PC-9 (cell line): ENCODE results near the gene RRAGA. TPM values are rescaled to one million over a fixed set of nuclear protein-coding genes. Genes with fewer than 3 reads are reported as not detected.
"Not testable (repeated sequence)": the region's sequence is repeated elsewhere in the genome, so short reads cannot be mapped to it uniquely, and the experiment has no call there.

Source experiments
- BruUV-seq: library from RNA; stranded (reverse); fragments of 400-500 nt; replicated peaks from 2 replicates; lab custom pipeline; 2021; lab: Mats Ljungman, UMichigan
- CTCF ChIA-PET: fragments of 300-600 bp; sonication (Branson Sonifier 250); formaldehyde crosslinking; loops from one replicate; lab custom pipeline; 2022; ENCODE audit warnings: antibody characterized with exemption; lab: Charles Lee
- POLR2A ChIA-PET: fragments of 300-600 bp; sonication (Branson Sonifier 250); formaldehyde crosslinking; loops from one replicate; lab custom pipeline; 2022; ENCODE audit warnings: antibody characterized with exemption; ENCODE audit not compliant: unreplicated experiment; lab: Charles Lee
- DNase-seq, 2 experiments: peaks; one replicate each; pipeline versions ENCODE4 v3.0.0 to v3.0.0-alpha.2; 2015 to 2022; ENCODE audit warnings: mixed read lengths in 1 of 2
- H2AFZ ChIP-seq: fragments of 200-600 bp; sonication (generic); 2 replicates; pipeline ENCODE4 v1.8.1; 2017; ENCODE audit warnings: antibody characterized with exemption
- H3F3A ChIP-seq: fragments of 200-600 bp; sonication (generic); 2 replicates; pipeline ENCODE4 v1.8.1; 2017; ENCODE audit warnings: antibody characterized with exemption, mild to moderate bottlenecking, low read depth; ENCODE audit not compliant: insufficient read depth
- H3K27ac ChIP-seq: fragments of 200-600 bp; sonication (generic); 2 replicates; pipeline ENCODE4 v1.6.1; 2016; ENCODE audit warnings: mixed run types
- H3K27me3 ChIP-seq: fragments of 200-600 bp; sonication (generic); 2 replicates; pipeline ENCODE4 v1.6.1; 2016; ENCODE audit warnings: low read depth, mixed run types; ENCODE audit not compliant: insufficient read depth
- H3K36me3 ChIP-seq: fragments of 200-600 bp; sonication (generic); 2 replicates; pipeline ENCODE4 v1.6.1; 2016; ENCODE audit warnings: low read depth, mixed run types
- H3K4me1 ChIP-seq: fragments of 200-600 bp; sonication (generic); replicated peaks from 2 replicates; pipeline ENCODE4 v1.6.1; 2016; ENCODE audit warnings: mixed run types; ENCODE audit not compliant: insufficient read depth
- H3K4me2 ChIP-seq: fragments of 200-600 bp; sonication (generic); 2 replicates; pipeline ENCODE4 v1.6.1; 2017; ENCODE audit warnings: mixed run types
- H3K4me3 ChIP-seq: fragments of 200-600 bp; sonication (generic); 2 replicates; pipeline ENCODE4 v1.6.1; 2016; ENCODE audit warnings: mixed run types
- H3K79me2 ChIP-seq: fragments of 200-600 bp; sonication (generic); 2 replicates; pipeline ENCODE4 v1.6.1; 2017; ENCODE audit warnings: low read depth, mixed run types
- H3K9me2 ChIP-seq: fragments of 200-600 bp; sonication (generic); 2 replicates; pipeline ENCODE4 v1.8.1; 2017; ENCODE audit warnings: mild to moderate bottlenecking; ENCODE audit not compliant: insufficient read depth
- H3K9me3 ChIP-seq: fragments of 200-600 bp; sonication (generic); 2 replicates; pipeline ENCODE4 v1.8.1; 2016; ENCODE audit warnings: low read depth; ENCODE audit not compliant: insufficient read depth
- H4K20me1 ChIP-seq: fragments of 200-600 bp; sonication (generic); 2 replicates; pipeline ENCODE4 v1.8.1; 2017; ENCODE audit not compliant: insufficient read depth
- EZH2 ChIP-seq: fragments of 200-600 bp; sonication (generic); IDR thresholded peaks from 2 replicates; pipeline ENCODE4 v1.8.0; 2017; ENCODE audit warnings: antibody characterized with exemption, low read depth
- intact Hi-C: fragments of 100-400 bp; cut with micrococcal nuclease; formaldehyde crosslinking; loops from one replicate; pipeline ENCODE4 v1.10.0; 2022; ENCODE audit not compliant: unreplicated experiment
- total RNA-seq: library from RNA; stranded (reverse); gene quantifications from 2 replicates; pipeline ENCODE4 v1.2.3, GENCODE V29; 2021
- TF ChIP-seq, protein P1 (sequence below): fragments of 200-600 bp; sonication (generic); conservative IDR thresholded peaks from 2 replicates; pipeline ENCODE4 v1.6.1; 2017; ENCODE audit warnings: mixed run types, antibody characterized with exemption, mild to moderate bottlenecking, moderate library complexity

RRAGA gene
- total RNA-seq, 1 experiment from 2014 or later = 30.1 TPM

DNA sequence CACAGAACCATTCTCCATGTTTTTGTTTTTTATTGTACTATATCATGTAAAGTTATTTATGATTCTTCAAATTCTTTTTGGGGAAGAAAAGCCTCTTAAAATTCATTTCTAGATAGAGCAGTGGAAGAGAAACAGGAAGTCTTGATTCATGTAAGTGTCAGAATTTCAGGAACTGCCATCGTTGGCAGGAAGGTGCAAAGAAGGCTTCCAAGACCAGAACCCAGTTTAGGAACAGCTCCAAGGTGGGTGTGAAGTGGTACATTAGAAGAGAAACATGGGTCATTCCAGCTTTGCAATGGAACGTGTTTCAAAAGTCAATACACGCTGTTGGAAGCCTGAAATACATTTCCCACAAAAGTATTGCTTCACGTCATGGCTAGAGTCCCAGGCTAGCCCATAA lies 31.0 kb upstream of the RRAGA start:
- Histone ChIP-seq H3K36me3 (no peaks in the 10 kb centered on the region), H3K9me2 (no peaks in the 10 kb centered on the region), H3K4me2 (no peak overlapping the region), H3K4me1 (no peaks in the 10 kb centered on the region), H4K20me1 (no peaks in the 10 kb centered on the region), H2AFZ (no peak overlapping the region), H3K4me3 (no peak overlapping the region), H3F3A (no peaks in the 10 kb centered on the region), H3K27me3 (no peaks in the 10 kb centered on the region), H3K79me2 (no peaks in the 10 kb centered on the region), H3K27ac (no peak overlapping the region), H3K9me3 (no peaks in the 10 kb centered on the region)
- intact Hi-C loops = no loop called here
- no TSS peak for BruUV-seq
- no peak for DNase-seq
- CTCF ChIA-PET = no interaction called here
- POLR2A ChIA-PET = no interaction called here
- TF ChIP-seq EZH2 = no peak
- TF ChIP-seq, protein P1, sequence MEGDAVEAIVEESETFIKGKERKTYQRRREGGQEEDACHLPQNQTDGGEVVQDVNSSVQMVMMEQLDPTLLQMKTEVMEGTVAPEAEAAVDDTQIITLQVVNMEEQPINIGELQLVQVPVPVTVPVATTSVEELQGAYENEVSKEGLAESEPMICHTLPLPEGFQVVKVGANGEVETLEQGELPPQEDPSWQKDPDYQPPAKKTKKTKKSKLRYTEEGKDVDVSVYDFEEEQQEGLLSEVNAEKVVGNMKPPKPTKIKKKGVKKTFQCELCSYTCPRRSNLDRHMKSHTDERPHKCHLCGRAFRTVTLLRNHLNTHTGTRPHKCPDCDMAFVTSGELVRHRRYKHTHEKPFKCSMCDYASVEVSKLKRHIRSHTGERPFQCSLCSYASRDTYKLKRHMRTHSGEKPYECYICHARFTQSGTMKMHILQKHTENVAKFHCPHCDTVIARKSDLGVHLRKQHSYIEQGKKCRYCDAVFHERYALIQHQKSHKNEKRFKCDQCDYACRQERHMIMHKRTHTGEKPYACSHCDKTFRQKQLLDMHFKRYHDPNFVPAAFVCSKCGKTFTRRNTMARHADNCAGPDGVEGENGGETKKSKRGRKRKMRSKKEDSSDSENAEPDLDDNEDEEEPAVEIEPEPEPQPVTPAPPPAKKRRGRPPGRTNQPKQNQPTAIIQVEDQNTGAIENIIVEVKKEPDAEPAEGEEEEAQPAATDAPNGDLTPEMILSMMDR = no peak

DNA sequence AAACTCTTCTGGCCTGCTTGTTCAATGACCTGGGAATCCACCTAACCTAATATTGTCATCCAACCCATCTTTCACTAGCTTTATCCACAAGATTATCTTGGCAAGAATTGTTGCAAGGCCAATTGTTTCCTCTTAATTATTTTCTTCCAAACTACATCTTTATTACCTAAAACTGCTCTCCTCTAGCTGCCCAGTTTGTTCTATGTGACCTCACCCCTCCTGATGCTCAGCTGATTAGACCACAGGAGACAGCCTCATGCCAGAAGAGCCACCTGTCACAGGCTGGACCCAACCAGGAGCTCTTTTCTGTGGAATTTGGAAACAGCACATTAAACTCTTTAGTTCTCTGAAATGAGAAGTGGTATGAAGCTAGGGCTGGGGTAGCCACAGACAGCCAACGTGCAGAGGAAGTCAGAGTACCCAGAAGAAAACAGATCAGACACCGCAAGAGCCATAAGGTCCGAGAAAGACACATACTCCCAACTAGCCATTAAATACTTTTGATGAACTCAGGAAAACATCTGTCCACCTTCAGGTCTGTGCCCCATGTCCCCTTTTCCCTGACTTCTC lies 28.3 kb upstream of the RRAGA start:
- ChIA-PET POLR2A (no interaction called here), CTCF (no interaction called here)
- Histone ChIP-seq H3K4me1 (no peaks in the 10 kb centered on the region), H3K9me2 (no peaks in the 10 kb centered on the region), H3K4me2 (no peak overlapping the region), H3K4me3 (no peak overlapping the region), H3K27me3 (no peaks in the 10 kb centered on the region), H3K27ac (no peak overlapping the region), H3F3A (no peaks in the 10 kb centered on the region), H2AFZ (no peak overlapping the region), H4K20me1 (no peaks in the 10 kb centered on the region), H3K9me3 (no peaks in the 10 kb centered on the region), H3K79me2 (no peaks in the 10 kb centered on the region), H3K36me3 (no peaks in the 10 kb centered on the region)
- DNase-seq = no peak
- no TSS peak for BruUV-seq
- TF ChIP-seq, protein P1 = no peak
- no peak for TF ChIP-seq EZH2
- intact Hi-C loops = no loop called here

DNA sequence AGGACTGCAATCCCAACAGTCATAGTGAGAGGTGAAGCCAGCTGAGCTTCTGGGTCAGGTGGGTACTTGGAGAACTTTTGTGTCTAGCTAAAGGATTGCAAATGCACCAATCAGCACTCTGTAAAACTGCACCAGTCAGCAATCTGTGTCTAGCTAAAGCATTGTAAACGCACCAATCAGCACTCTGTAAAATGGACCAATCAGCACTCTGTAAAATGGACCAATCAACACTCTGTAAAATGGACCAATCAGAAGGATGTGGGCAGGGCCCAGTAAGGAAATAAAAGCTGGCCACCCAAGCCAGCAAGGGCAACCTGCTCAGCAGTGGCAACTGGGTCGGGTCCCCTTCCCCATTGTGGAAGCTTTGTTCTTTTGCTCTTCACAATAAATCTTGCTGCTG lies 27.6 kb upstream of the RRAGA start:
- H3F3A ChIP-seq, H3K9me3 ChIP-seq, POLR2A ChIA-PET, H3K9me2 ChIP-seq, BruUV-seq, CTCF ChIA-PET, H2AFZ ChIP-seq, H3K79me2 ChIP-seq, H3K36me3 ChIP-seq, H3K4me1 ChIP-seq, H3K4me3 ChIP-seq, intact Hi-C loops, H3K27me3 ChIP-seq, DNase-seq, H4K20me1 ChIP-seq, H3K27ac ChIP-seq, H3K4me2 ChIP-seq: not testable (repeated sequence)

DNA sequence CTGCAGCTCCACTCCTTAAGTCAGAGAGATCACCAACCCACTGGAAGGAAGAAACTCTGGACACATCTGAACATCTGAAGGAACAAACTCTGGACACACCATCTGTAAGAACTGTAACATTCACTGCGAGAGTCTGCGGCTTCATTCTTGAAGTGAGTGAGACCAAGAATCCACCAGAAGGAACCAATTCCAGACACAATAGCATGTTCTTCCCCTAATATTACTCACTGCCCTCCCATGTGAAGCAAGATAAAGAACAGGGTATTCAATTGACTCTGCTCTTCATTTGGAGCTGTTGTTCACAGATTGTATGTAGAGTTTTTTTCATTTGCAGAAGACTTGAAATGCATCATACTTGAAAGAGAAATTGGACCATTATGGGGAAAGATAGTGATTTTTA lies 27.0 kb upstream of the RRAGA start:
- H3K4me1 ChIP-seq = no peaks in the 10 kb centered on the region
- no peaks in the 10 kb centered on the region for H4K20me1 ChIP-seq
- ChIA-PET POLR2A (no interaction called here), CTCF (no interaction called here)
- no peaks in the 10 kb centered on the region for H3K36me3 ChIP-seq
- H3K9me3 ChIP-seq = no peaks in the 10 kb centered on the region
- no TSS peak for BruUV-seq
- H3K27ac ChIP-seq = no peak overlapping the region
- H3K4me3 ChIP-seq = no peak overlapping the region
- no peak overlapping the region for H2AFZ ChIP-seq
- no peaks in the 10 kb centered on the region for H3K27me3 ChIP-seq
- no peak overlapping the region for H3K4me2 ChIP-seq
- no peak for TF ChIP-seq EZH2
- TF ChIP-seq, protein P1 = no peak
- H3K79me2 ChIP-seq = no peaks in the 10 kb centered on the region
- no peaks in the 10 kb centered on the region for H3F3A ChIP-seq
- DNase-seq = no peak
- no peaks in the 10 kb centered on the region for H3K9me2 ChIP-seq
- intact Hi-C loops = no loop called here
